Measurements from ENCODE around the gene BTBD1.

The BTBD1 gene

GRCh38 chr15:82993144-82993543 is 73.9 kb downstream of the BTBD1 start:
- no peak for DNase-seq (ENCODE audit: low read depth in 2 of 2)

- no peak for DNase-seq (ENCODE audit: low read depth in 2 of 2)
These were observed 74.5 kb downstream of the BTBD1 start for GRCh38 chr15:82992436-82992998.

- no peak for DNase-seq (ENCODE audit: low read depth in 2 of 2)
These were observed 80.6 kb downstream of the BTBD1 start for GRCh38 chr15:82986442-82986780.

GRCh38 chr15:82985688-82986441 is 81.2 kb downstream of the BTBD1 start, which contains the start of gene RAMAC:
TSS of gene RAMAC (plus strand) at chr15:82986210. CDS start at chr15:82989019, 2,809 bp downstream.
- peak; percentile 90 to 92 for DNase-seq (ENCODE audit: low read depth in 2 of 2)

GRCh38 chr15:82980981-82981380 is 86.1 kb downstream of the BTBD1 start:
- no peak for DNase-seq (ENCODE audit: low read depth in 2 of 2)

GRCh38 chr15:82979726-82980125 is 87.3 kb downstream of the BTBD1 start:
- DNase-seq (ENCODE audit: low read depth in 2 of 2), result no peak

GRCh38 chr15:82978438-82978837 is 88.6 kb downstream of the BTBD1 start:
- no peak for DNase-seq (ENCODE audit: low read depth in 2 of 2)

- no peak for DNase-seq (ENCODE audit: low read depth in 2 of 2)
These were observed 90.0 kb downstream of the BTBD1 start for GRCh38 chr15:82977076-82977475.

GRCh38 chr15:82972990-82973389 is 94.1 kb downstream of the BTBD1 start:
- DNase-seq (ENCODE audit: low read depth in 2 of 2), result no peak

- no peak for DNase-seq (ENCODE audit: low read depth in 2 of 2)
These were observed 95.7 kb downstream of the BTBD1 start for GRCh38 chr15:82971218-82971984.

GRCh38 chr15:82970696-82971095 is 96.4 kb downstream of the BTBD1 start:
- no peak for DNase-seq (ENCODE audit: low read depth in 2 of 2)

- DNase-seq (ENCODE audit: low read depth in 2 of 2), result no peak
These were observed 96.9 kb downstream of the BTBD1 start for GRCh38 chr15:82970078-82970686.

- no peak for DNase-seq (ENCODE audit: low read depth in 2 of 2)
These were observed 97.7 kb downstream of the BTBD1 start for GRCh38 chr15:82969353-82969752.

GRCh38 chr15:82968066-82968465 is 99.0 kb downstream of the BTBD1 start:
- peak; percentile 41 to 52 for DNase-seq (ENCODE audit: low read depth in 2 of 2)

- DNase-seq (ENCODE audit: low read depth in 2 of 2), result no peak
These were observed 100.4 kb downstream of the BTBD1 start for GRCh38 chr15:82966671-82967071.
